ENCODE data around the gene PKM. TPM values are rescaled to one million over a fixed set of nuclear protein-coding genes. Genes with fewer than 3 reads are reported as not detected.

The PKM gene
- total and polyA plus RNA-seq, 9 of the 15 experiments (the other 6 are each of a cell fraction or from before 2014, with no cell fraction given): 140 to 825 (median 383) TPM

- TF ChIP-seq MYC (IDR thresholded peaks at IDR 0.05; ENCODE audit: low read depth, low read length): peak; percentile 58; the same call in 1 of the 2 replicates
- TF ChIP-seq MYC (CRISPR knock-in tag; IDR thresholded peaks at IDR 0.05; ENCODE audit: borderline replicate concordance, low read depth): no peak
- TF ChIP-seq SRSF3 (IDR thresholded peaks at IDR 0.05; ENCODE audit: insufficient read depth, low read length): no peak
- peak; percentile 79 for TF ChIP-seq ZNF395 (CRISPR knock-in tag; IDR thresholded peaks at IDR 0.05)
- TF ChIP-seq VEZF1 (CRISPR knock-in tag; IDR thresholded peaks at IDR 0.05): peak; percentile 71
- no peak for TF ChIP-seq RERE (CRISPR knock-in tag; IDR thresholded peaks at IDR 0.05; ENCODE audit: borderline replicate concordance)
- peak; percentile 22; the same call in 1 of the 2 replicates for TF ChIP-seq CEBPG (CRISPR knock-in tag; IDR thresholded peaks at IDR 0.05)
- peak in 1 of 2 experiments; percentile 34; a peak in 2 of 4 replicates for TF ChIP-seq CEBPG (tag; conservative IDR thresholded peaks at IDR 0.05 in 1 of 2, IDR thresholded peaks at IDR 0.05 in 1 of 2)
- TF ChIP-seq BRF1 (IDR thresholded peaks at IDR 0.05; ENCODE audit: borderline replicate concordance, extremely low read depth, insufficient read length): no peak
- TF ChIP-seq ZNF778 (CRISPR knock-in tag; IDR thresholded peaks at IDR 0.05): no peak
- TF ChIP-seq ZNF239 (CRISPR knock-in tag; IDR thresholded peaks at IDR 0.05): no peak
- peak; percentile 80 for TF ChIP-seq NBN (IDR thresholded peaks at IDR 0.05; ENCODE audit: low read depth)
- peak; percentile 33 for TF ChIP-seq L3MBTL2 (IDR thresholded peaks at IDR 0.05)
- peak in 1 of 2 experiments; percentile 83; a peak in 1 of 4 replicates for TF ChIP-seq MLLT1 (IDR thresholded peaks at IDR 0.05)
These were observed 6.3 kb upstream of the PKM start (continued) for GRCh38 chr15:72237029-72237852.
